ACC112 (cell line): ENCODE data around the gene RPP14.

Experiments
- H2AFZ ChIP-seq: fragments of 200-600 bp; sonication (generic); one replicate; pipeline ENCODE4 v1.6.0; 2017; ENCODE audit warnings: antibody characterized with exemption, low read length; ENCODE audit not compliant: unreplicated experiment
- H3K27ac ChIP-seq: fragments of 200-600 bp; sonication (generic); 2 replicates; pipeline ENCODE4 v1.5.1; 2014; ENCODE audit warnings: low read depth, mild to moderate bottlenecking, antibody characterized with exemption, low read length, moderate library complexity
- H3K27me3 ChIP-seq: fragments of 200-600 bp; sonication (generic); 2 replicates; pipeline ENCODE4 v1.6.1; 2014; ENCODE audit warnings: mild to moderate bottlenecking, antibody characterized with exemption, low read length, moderate library complexity, mixed read lengths; ENCODE audit not compliant: insufficient read depth
- H3K36me3 ChIP-seq: fragments of 200-600 bp; sonication (generic); 2 replicates; pipeline ENCODE4 v1.6.1; 2016; ENCODE audit warnings: mild to moderate bottlenecking, antibody characterized with exemption, low read length, moderate library complexity, mixed read lengths; ENCODE audit not compliant: insufficient read depth
- H3K4me1 ChIP-seq: fragments of 200-600 bp; sonication (generic); one replicate; pipeline ENCODE4 v1.6.1; 2016; ENCODE audit warnings: low read length, mixed read lengths; ENCODE audit not compliant: insufficient read depth, unreplicated experiment, control insufficient read depth
- H3K4me3 ChIP-seq: fragments of 200-600 bp; sonication (generic); 2 replicates; pipeline ENCODE4 v1.5.1; 2014; ENCODE audit warnings: mild to moderate bottlenecking, low read depth, low read length
- H3K79me2 ChIP-seq: fragments of 200-600 bp; sonication (generic); one replicate; pipeline ENCODE4 v1.6.0; 2016; ENCODE audit warnings: low read length; ENCODE audit not compliant: control insufficient read depth, unreplicated experiment, insufficient read depth

RPP14 gene

GRCh38 chr3:58356054-58356453 is 50.0 kb downstream of the RPP14 start:
- Histone ChIP-seq H3K79me2 (peaks cover 22% of the 10 kb centered on the region), H2AFZ (no peak overlapping the region), H3K4me3 (no peak overlapping the region), H3K4me1 (peaks cover 3% of the 10 kb centered on the region), H3K36me3 (no peaks in the 10 kb centered on the region), H3K27me3 (no peaks in the 10 kb centered on the region), H3K27ac (no peak overlapping the region)

- Histone ChIP-seq H3K27me3 (no peaks in the 10 kb centered on the region), H2AFZ (no peak overlapping the region), H3K79me2 (peaks cover 13% of the 10 kb centered on the region), H3K36me3 (no peaks in the 10 kb centered on the region), H3K27ac (no peak overlapping the region), H3K4me3 (no peak overlapping the region), H3K4me1 (no peaks in the 10 kb centered on the region)
These were observed 51.4 kb downstream of the RPP14 start for GRCh38 chr3:58357402-58357801.

GRCh38 chr3:58358092-58358491 is 52.0 kb downstream of the RPP14 start:
- Histone ChIP-seq H3K4me3 (no peak overlapping the region), H3K27ac (no peak overlapping the region), H3K36me3 (no peaks in the 10 kb centered on the region), H2AFZ (no peak overlapping the region), H3K27me3 (no peaks in the 10 kb centered on the region), H3K79me2 (peaks cover 13% of the 10 kb centered on the region), H3K4me1 (no peaks in the 10 kb centered on the region)

- no peak overlapping the region for H3K27ac ChIP-seq
- no peaks in the 10 kb centered on the region for H3K4me1 ChIP-seq
- H3K36me3 ChIP-seq: no peaks in the 10 kb centered on the region
- H2AFZ ChIP-seq: no peak overlapping the region
- peaks cover 13% of the 10 kb centered on the region for H3K79me2 ChIP-seq
- no peaks in the 10 kb centered on the region for H3K27me3 ChIP-seq
- H3K4me3 ChIP-seq: no peak overlapping the region
These were observed 52.8 kb downstream of the RPP14 start for GRCh38 chr3:58358808-58359207.

GRCh38 chr3:58359621-58360020 is 53.6 kb downstream of the RPP14 start:
- Histone ChIP-seq H3K27me3 (no peaks in the 10 kb centered on the region), H3K4me3 (no peak overlapping the region), H3K4me1 (no peaks in the 10 kb centered on the region), H3K79me2 (peaks cover 13% of the 10 kb centered on the region), H3K36me3 (no peaks in the 10 kb centered on the region), H3K27ac (no peak overlapping the region), H2AFZ (no peak overlapping the region)

GRCh38 chr3:58361866-58362265 is 55.8 kb downstream of the RPP14 start:
- H3K79me2 ChIP-seq: peaks cover 6% of the 10 kb centered on the region
- no peaks in the 10 kb centered on the region for H3K4me1 ChIP-seq
- no peaks in the 10 kb centered on the region for H3K36me3 ChIP-seq
- no peak overlapping the region for H2AFZ ChIP-seq
- no peak overlapping the region for H3K27ac ChIP-seq
- H3K4me3 ChIP-seq: no peak overlapping the region
- H3K27me3 ChIP-seq: no peaks in the 10 kb centered on the region

GRCh38 chr3:58366699-58367098 is 60.7 kb downstream of the RPP14 start:
- peaks cover 6% of the 10 kb centered on the region for H3K79me2 ChIP-seq
- no peak overlapping the region for H3K4me3 ChIP-seq
- H3K27ac ChIP-seq: no peak overlapping the region
- H3K4me1 ChIP-seq: no peaks in the 10 kb centered on the region
- no peaks in the 10 kb centered on the region for H3K27me3 ChIP-seq
- H2AFZ ChIP-seq: no peak overlapping the region
- peaks cover 5% of the 10 kb centered on the region; the same call in 1 of the 2 replicates for H3K36me3 ChIP-seq

- no peak overlapping the region for H2AFZ ChIP-seq
- H3K4me1 ChIP-seq: no peaks in the 10 kb centered on the region
- H3K4me3 ChIP-seq: no peak overlapping the region
- H3K27me3 ChIP-seq: no peaks in the 10 kb centered on the region
- peaks cover 6% of the 10 kb centered on the region for H3K79me2 ChIP-seq
- H3K27ac ChIP-seq: no peak overlapping the region
- H3K36me3 ChIP-seq: peaks cover 5% of the 10 kb centered on the region; the same call in 1 of the 2 replicates
These were observed 63.0 kb downstream of the RPP14 start for GRCh38 chr3:58369038-58369437.
